Upper lobe of left lung (tissue), 6 donors: ENCODE results near the gene SUPT20HL2. TPM values are rescaled to one million over a fixed set of nuclear protein-coding genes. Genes with fewer than 3 reads are reported as not detected.

Experiments used
- ATAC-seq, 2 donors: fragments of 200-7000 bp; cut with Tn5 transposase; one replicate each; pipeline ENCODE4 v1.9.1; 2022; ENCODE audit warnings: mild to moderate bottlenecking in 2 of 2, moderate library complexity in 2 of 2; ENCODE audit not compliant: low FRiP score in 2 of 2
- DNase-seq, 2 donors: peaks; one replicate each; pipeline ENCODE4 v3.0.0-alpha.2; 2019 to 2020
- H3K27ac ChIP-seq, 4 donors: fragments of 200-600 bp; sonication (generic); one replicate each; pipeline ENCODE4 v1.5.1; 2016 to 2019
- H3K27me3 ChIP-seq, 4 donors: fragments of 200-600 bp; sonication (generic); one replicate each; pipeline ENCODE4 v1.5.1; 2017 to 2019
- H3K36me3 ChIP-seq, 4 donors: fragments of 200-600 bp; sonication (generic); one replicate each; pipeline ENCODE4 v1.5.1; 2016 to 2019
- H3K4me1 ChIP-seq, 4 donors: fragments of 200-600 bp; sonication (generic); one replicate each; pipeline ENCODE4 v1.5.1; 2018 to 2019
- H3K4me3 ChIP-seq, 4 donors: fragments of 200-600 bp; sonication (generic); one replicate each; pipeline ENCODE4 v1.5.1; 2017 to 2019; ENCODE audit warnings: mild to moderate bottlenecking in 2 of 4, moderate library complexity in 1 of 4
- H3K9me3 ChIP-seq, 4 donors: fragments of 200-600 bp; sonication (generic); one replicate each; pipeline ENCODE4 v1.5.1; 2018 to 2019
- CTCF ChIP-seq, 6 experiments: fragments of 450-650 bp in 4 of 6; fragments of 200-600 bp in 2 of 6; sonication (generic) in 2 of 6; IDR thresholded peaks; one replicate each; pipeline ENCODE4 v1.5.1; 2016 to 2019; ENCODE audit warnings: antibody characterized with exemption in 6 of 6
- EP300 ChIP-seq, 4 donors: sonication (generic); formaldehyde crosslinking; IDR thresholded peaks; one replicate each; pipeline ENCODE4 v1.5.1; 2017; ENCODE audit warnings: antibody characterized with exemption in 4 of 4, control low read depth in 2 of 4
- POLR2A ChIP-seq, 4 donors: fragments of 450-650 bp; IDR thresholded peaks; one replicate each; pipeline ENCODE4 v1.5.1; 2016 to 2017; ENCODE audit warnings: antibody characterized with exemption in 4 of 4, mild to moderate bottlenecking in 2 of 4
- POLR2AphosphoS5 ChIP-seq, 2 donors: sonication (generic); formaldehyde crosslinking; IDR thresholded peaks; one replicate each; pipeline ENCODE4 v1.5.1; 2017; ENCODE audit warnings: antibody characterized with exemption in 2 of 2
- WGBS, 2 donors: methylation state at CpG; one replicate each; pipeline ENCODE4 v1.1.5; 2017 to 2018; 5-methylcytosine and 5-hydroxymethylcytosine counted together
- total RNA-seq, 6 donors: library from RNA; depleted of rRNA in 4 of 6; stranded (reverse); fragments of >200 nt in 4 of 6; gene quantifications; one replicate each; pipeline versions ENCODE4 v1.1.0 to v1.2.1, GENCODE V29; 2016 to 2021
- donor health status: DM: no; HTN: no; CAD: no; lungs with moderate emphysema.
- donor health status: DM: no; HTN: yes; CAD: no; lungs with severe emphysema.

Gene SUPT20HL2
- total RNA-seq, 6 donors from 2014 or later = not detected

DNA sequence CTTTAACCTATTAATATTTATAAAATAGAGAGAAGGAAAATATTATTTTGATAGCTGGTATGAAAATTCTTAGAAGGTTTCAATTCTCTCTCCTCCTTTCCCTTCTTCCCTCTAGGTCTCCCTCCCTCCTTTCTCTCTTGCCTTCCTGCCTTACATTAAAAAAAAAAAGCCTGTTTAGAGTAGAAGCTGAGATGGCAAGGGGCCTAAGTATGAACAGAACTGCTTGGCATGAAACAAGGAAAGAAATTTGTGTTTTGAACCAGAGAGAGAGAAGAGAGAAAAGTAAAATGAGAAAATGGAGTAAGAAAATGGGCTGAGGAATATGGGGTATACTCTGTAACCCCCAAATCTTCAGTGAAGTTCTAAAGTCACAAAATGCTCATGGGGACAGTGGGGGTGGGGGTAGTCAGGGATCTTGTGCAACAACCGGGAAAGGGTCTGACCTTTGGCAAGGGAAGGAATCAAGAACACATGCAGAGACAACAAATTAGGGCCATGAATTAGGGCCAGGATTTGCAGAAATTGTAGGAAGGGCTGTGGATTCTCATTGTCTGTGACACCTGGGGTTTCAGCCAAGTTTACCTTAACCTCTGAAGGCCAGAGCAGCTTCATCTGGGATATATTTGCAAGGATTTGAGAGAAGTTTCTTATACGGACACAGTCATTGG lies 30.6 kb downstream of the SUPT20HL2 start:
- ATAC-seq = no peak
- H3K27ac ChIP-seq = no peak overlapping the region
- WGBS, 2 donors = 66 to 76% methylated on average over 2 of the region's 2 CpGs
- H3K4me1 ChIP-seq = no peaks in the 10 kb centered on the region
- no peaks in the 10 kb centered on the region for H3K36me3 ChIP-seq
- H3K4me3 ChIP-seq = no peak overlapping the region
- H3K9me3 ChIP-seq = no peaks in the 10 kb centered on the region
- TF ChIP-seq POLR2AphosphoS5 (IDR thresholded peaks at IDR 0.05) (no peak), EP300 (IDR thresholded peaks at IDR 0.05) (no peak), POLR2A (IDR thresholded peaks at IDR 0.05) (no peak), CTCF (IDR thresholded peaks at IDR 0.05) (no peak)
- DNase-seq = no peak
- no peaks in the 10 kb centered on the region for H3K27me3 ChIP-seq

- Histone ChIP-seq H3K27ac (no peak overlapping the region), H3K27me3 (no peaks in the 10 kb centered on the region), H3K4me3 (no peak overlapping the region), H3K4me1 (no peaks in the 10 kb centered on the region), H3K9me3 (no peaks in the 10 kb centered on the region), H3K36me3 (no peaks in the 10 kb centered on the region)
- WGBS, 2 donors = 28 to 45% methylated on average over 12 of the region's 12 CpGs
- ATAC-seq (no peak), DNase-seq (no peak)
- TF ChIP-seq EP300 (IDR thresholded peaks at IDR 0.05) (no peak), POLR2A (IDR thresholded peaks at IDR 0.05) (no peak), CTCF (IDR thresholded peaks at IDR 0.05) (no peak), POLR2AphosphoS5 (IDR thresholded peaks at IDR 0.05) (no peak)
Measured at GRCh38 chrX:24282381-24283126, 31.3 kb downstream of the SUPT20HL2 start.

DNA sequence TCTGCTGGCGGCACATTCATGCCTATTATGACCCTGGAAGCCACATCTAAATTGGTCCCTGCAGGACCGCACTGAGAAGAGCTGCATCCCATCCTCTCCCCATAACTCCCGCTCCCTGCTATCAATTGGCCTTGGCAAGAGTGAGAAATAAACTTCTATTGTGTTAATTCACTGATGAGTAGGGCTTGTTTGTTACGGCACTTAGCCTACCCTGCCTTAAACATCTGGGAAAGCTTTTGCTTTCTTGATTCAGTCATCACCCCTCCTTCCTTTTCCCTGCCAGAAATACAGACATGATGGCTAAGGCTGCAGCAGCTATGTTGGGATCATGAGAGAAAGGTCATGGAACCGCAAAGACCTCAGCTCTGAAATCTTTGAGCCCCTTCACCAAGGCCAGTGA lies 36.5 kb downstream of the SUPT20HL2 start:
- Histone ChIP-seq H3K4me1 (no peaks in the 10 kb centered on the region), H3K27me3 (no peaks in the 10 kb centered on the region), H3K27ac (no peak overlapping the region), H3K4me3 (no peak overlapping the region), H3K9me3 (no peaks in the 10 kb centered on the region), H3K36me3 (no peaks in the 10 kb centered on the region)
- TF ChIP-seq POLR2A (IDR thresholded peaks at IDR 0.05) = no peak
- TF ChIP-seq POLR2AphosphoS5 (IDR thresholded peaks at IDR 0.05) = no peak
- TF ChIP-seq CTCF (IDR thresholded peaks at IDR 0.05) = no peak
- TF ChIP-seq EP300 (IDR thresholded peaks at IDR 0.05) = no peak
- no peak for DNase-seq
- ATAC-seq = no peak
- whole genome bisulfite sequencing, 2 donors = 91 to 95% methylated on average over 5 of the region's 5 CpGs

DNA sequence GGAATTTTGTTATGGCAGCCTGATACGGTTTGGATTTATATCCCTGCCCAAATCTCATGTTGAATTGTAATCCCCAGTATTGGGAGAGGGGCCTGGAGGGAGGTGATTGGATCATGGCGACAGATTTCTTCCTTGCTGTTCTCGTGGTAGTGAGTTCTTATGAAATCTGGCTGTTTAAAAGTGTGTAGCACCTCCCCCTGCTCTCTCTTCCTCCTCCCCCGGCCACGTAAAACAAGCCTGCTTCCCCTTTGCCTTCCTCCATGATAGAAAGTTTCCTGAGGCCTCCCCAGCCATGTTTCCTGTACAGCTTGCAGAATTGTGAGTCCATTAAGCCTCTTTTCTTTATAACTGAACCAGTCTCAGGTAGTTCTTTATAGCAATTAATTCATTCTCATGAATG lies 37.9 kb downstream of the SUPT20HL2 start:
- Histone ChIP-seq H3K36me3 (no peaks in the 10 kb centered on the region), H3K4me1 (no peaks in the 10 kb centered on the region), H3K9me3 (no peaks in the 10 kb centered on the region), H3K27ac (no peak overlapping the region), H3K27me3 (no peaks in the 10 kb centered on the region), H3K4me3 (no peak overlapping the region)
- no peak for TF ChIP-seq EP300 (IDR thresholded peaks at IDR 0.05)
- no peak for TF ChIP-seq CTCF (IDR thresholded peaks at IDR 0.05)
- TF ChIP-seq POLR2AphosphoS5 (IDR thresholded peaks at IDR 0.05) = no peak
- no peak for TF ChIP-seq POLR2A (IDR thresholded peaks at IDR 0.05)
- DNase-seq = no peak
- WGBS, 2 donors = 47 to 48% methylated on average over 4 to 5 of the region's 5 CpGs
- ATAC-seq = no peak
